Activated CD8-positive, alpha-beta memory T cell treated with anti-CD3 and anti-CD28 coated beads for 24 hours (primary cell): ENCODE measurements around the gene SYCP1.
A peak's percentile ranks its signal among the peaks of the same experiment; 100 is the strongest.
"Not testable (repeated sequence)": the region's sequence is repeated elsewhere in the genome, so short reads cannot be mapped to it uniquely, and the experiment has no call there.

Experiments
- DNase-seq: peaks from one replicate; pipeline ENCODE4 v3.0.0-alpha.2; 2020

Gene SYCP1

DNA sequence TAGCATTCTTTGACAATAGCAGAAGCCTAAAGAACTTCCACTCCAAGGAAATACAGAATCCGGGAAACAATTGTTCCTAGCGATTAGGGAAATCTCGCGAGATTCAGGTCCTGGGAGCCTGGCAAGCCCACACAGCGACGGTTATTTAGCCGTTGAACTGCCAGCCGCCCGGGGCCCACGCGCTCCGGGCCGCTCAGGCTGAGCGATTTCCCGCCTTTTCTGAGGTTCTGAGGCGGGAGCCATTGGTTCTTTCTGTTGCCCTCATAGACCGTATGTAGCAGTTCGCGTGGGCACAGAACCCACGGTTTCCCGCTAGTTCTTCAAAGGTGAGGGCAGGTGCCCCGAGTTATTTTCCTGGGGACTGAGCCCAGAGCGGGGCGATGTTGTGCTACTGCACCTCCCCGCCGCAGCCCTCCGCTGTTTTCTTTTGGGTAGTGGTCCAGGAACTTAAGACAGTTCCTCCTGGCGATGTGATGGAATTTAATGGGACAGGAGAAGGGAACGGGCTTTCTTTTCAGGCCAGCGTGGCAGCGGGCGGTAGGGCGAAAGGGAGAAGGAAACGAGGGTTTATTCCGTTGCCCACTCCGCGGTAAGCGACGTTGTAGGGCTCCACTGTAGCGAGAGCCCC is at the start of gene SYCP1:
TSS of gene SYCP1 (plus strand) at position 171 of the 628 bp plus-strand sequence. CDS start 602 bp downstream, outside the sequence.
- no peak for DNase-seq

DNA sequence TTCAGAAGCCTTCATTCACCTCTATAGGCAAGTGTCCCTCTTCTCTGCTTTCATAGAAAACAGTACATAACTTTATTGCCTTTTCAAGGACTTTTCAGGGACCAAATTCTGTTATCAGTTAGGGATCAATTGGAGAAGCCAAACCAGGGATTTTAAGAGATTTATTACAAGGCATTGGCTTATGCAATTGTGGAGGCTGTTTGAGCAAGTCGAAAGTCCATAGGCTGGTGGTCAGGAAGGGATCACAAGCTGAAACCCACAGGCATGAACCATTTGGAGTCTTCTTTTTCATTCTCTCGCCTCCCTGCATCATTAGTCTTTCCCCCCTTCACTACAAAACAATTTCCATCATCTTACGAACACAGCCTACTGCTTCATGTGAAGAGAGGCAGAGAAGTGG is 34.8 kb upstream of the SYCP1 start:
- DNase-seq, result no peak

GRCh38 chr1:114820392-114820791 is 34.3 kb upstream of the SYCP1 start:
- DNase-seq, result no peak

DNA sequence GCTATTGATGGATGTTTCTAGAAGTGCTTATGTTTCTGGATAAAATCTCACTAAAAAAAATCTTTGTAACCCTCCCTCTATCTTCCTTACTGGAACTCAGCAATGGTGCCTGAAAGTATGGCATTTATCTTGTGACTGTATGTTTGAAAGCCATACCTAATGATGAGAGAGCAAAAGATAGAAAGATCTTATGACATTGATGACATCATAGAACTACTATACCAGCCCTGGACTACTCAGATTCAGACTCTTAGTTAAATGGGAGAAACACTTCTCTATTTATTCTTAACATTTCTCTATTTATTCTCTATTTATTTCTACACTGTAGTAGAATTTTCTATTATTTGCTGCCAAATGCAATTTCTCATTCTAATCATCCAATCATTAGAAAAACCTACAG is 32.7 kb upstream of the SYCP1 start:
- DNase-seq, result no peak

DNA sequence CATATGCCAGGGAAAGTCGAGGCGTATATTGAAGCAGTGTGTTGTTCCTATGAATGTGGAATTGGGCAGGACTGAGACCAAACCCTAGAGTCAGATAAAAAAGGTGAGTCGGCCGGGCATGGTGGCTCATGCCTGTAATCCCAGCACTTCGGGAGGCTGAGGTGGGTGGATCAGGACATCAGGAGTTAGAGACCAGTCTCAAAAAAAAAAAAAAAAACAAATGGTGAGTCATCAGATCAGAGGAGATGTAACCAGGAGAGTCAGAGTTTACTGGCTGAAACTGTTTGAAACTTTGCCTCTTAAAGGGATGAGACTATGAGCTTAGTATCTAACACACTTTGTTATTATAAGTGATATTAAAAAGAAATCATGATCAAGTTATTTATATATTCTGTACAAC is 26.4 kb upstream of the SYCP1 start:
- DNase-seq, result no peak

DNA sequence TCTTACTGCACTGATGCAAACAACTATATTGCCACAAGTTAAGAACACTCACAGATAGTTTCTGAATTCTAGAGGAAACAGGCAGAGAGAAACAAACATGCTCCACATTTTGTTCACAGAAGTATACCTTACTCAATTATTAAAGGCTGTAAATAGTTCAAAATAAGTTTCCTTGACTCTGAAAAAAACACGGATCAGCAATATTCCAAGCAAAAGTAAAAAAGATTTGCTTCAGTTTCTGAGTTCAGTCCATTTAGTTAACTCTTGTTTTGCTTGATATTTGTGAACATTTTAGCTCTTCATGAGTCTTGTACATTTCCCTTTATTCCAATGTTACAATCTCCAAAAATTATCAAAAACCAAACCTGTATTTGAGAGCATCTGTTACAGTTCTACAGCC is 24.6 kb upstream of the SYCP1 start:
- not testable (repeated sequence) for DNase-seq

DNA sequence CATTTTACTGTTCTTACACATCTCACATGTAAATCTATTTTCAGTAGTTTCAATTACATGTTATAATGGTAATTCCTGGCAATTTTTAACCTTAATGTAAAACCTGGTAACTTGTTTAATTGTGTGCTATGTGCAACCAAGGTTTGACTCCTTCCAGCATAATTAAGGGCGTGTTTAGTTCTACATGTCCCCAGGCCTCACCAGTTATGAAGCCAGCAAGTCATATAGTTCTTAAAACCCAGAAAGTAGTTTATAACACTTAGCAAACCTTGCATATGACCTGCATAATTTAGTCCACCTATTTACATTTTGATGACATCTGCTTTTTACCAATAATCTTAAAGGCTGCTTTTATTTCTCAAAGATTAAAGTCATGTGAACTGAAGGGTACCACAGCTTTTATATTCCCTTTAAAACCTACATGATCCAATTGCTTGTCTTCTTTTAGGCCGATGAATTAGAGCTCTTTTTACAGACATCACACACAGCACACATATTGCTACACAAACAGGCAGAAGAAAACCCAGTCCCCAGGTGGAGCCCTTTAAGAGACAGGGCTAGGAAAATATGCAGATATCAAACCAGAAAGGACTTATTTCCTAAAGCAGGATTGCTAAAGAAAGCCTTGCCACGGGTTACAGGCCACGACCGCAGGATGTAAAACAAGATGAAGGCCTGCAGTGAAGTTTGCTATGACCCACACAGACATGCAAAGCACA is 23.2 kb upstream of the SYCP1 start:
- no peak for DNase-seq

- DNase-seq, result no peak
These were observed 22.6 kb upstream of the SYCP1 start for GRCh38 chr1:114832057-114832456.

- DNase-seq, result no peak
These were observed 21.2 kb upstream of the SYCP1 start for GRCh38 chr1:114833421-114833820.

DNA sequence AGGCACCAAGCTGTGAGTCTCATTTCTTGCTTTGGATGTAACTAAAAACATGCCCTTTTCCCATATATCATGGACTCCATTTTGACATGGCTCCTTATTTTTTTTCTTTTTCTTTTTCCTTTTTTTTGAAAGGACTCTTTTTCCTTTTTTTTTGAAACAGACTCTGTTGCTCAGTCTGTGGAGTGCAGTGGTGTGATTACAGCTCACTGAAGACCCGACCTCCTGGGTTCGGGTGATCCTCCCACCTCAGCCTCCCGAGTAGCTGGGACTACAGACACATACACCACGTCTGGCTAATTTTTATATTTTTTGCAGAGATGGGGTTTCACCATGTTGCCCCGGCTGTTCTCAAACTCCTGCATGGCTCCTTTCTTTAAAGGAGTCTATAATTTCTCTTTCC is 10.4 kb upstream of the SYCP1 start:
- no peak for DNase-seq

DNA sequence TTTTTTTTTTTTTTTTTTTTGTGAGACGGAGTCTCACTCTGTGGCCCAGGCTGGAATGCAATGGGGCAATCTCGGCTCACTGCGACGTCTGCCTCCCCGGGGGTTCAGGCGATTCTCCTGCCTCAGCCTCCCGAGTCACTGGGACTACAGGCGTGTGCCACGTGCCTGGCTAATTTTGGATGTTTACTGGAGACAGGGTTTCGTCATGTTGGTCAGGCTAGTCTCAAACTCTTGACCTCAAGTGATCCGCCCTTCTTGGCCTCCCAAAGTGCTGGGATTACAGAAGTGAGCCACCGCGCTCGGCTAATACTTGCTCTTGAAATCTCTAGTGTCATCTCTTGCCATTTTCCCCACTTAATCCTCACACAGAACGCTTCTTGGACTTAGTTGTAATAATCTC is 1.1 kb upstream of the SYCP1 start:
- no peak for DNase-seq

GRCh38 chr1:114861384-114861783 is 6.7 kb downstream of the SYCP1 start:
- no peak for DNase-seq

DNA sequence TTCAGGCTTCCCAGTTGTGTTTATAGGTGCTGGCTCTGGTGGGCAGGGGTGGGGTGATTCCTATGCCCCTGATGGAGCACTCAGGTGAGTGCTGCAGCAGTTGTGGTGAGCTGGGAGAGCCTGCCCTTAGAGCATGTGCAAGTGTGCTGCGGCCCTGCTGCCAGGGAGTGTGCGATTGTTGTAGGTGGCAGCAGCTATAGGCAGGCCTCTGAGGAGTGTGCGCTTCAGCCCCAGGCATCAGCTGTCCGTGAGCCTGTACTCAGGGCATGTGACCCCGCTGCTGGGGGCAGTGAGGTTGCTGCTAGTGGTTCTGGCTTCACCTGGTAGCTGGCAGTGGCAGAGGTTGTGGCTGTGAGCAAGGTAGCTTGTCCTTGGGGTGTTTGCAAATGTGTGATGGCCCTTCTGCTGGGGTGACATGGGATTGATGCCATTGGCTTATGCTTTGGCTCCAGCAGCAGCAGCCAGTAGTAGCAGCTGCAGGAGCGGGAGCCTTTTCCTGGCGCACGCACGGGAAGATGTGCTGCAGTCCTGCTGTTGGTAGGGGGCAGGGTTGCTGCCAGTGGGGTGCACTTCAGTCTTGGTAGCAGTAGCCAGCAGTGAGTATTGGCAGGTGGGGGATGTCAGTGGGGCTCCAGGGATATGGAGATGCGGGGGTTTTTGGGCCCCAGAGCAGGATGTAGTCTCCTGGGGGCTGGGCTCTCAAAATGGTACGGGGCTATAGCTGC is 37.7 kb downstream of the SYCP1 start:
- DNase-seq, result no peak

DNA sequence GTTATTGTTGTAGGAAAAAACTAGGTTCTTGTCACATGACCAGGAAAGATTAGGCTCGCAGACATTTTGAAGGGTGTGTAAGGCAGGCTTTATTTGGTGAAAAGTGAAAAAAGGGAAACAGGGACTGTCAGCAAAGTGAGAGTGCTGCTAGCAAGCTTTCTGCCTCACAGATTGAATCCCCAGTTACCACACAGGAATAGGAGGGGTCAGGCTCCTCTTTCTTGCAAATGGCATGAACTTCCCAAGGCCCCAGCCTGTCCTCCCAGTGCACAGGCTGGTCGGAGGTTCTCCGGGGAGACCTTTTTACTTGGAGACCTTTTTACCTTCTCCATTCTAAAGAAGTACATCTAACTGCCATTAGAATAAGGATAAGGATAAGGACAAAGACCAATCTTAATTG is 42.1 kb downstream of the SYCP1 start:
- DNase-seq, result no peak

DNA sequence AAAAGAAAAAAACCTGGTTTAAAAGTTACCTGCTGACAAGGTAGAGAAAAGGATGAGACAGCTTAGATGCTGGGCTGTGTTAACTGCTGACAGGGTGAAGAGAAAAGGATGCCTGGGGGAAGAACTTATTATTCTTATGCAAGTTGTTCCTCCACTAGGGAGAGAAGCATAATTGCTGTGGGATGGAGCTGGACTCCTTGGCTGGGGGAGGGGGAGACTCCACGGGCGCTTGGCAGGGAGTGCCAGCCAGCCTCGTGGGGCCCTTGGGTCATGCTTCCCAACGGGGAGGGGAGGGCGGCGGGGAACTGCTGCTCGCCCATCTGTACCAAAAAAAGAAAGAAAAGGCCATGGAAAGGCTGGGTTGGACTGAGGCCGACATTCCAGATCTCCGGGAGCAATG is 47.2 kb downstream of the SYCP1 start:
- no peak for DNase-seq

- no peak for DNase-seq
These were observed 47.7 kb downstream of the SYCP1 start for GRCh38 chr1:114902343-114902742.

DNA sequence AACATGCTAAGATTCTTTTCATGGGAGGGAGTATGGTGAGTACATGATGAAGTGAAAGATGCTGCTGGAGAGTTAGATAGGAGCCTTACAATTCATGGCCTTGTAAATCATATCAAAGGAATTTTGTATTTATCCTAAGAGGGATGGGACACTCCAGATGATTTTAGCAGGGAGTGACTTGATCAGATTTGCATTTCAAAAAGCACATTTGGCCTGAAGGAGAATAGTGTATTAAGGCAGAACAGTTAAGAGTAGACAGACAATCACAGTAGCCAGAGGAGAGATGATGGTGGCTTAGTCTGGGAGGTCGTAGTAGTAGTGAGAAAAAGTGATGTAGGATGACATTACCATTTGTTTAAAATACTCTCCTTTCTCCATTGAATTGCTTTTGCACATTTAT is 48.8 kb downstream of the SYCP1 start:
- no peak for DNase-seq

- not testable (repeated sequence) for DNase-seq
These were observed 61.1 kb downstream of the SYCP1 start for GRCh38 chr1:114915720-114916119.

DNA sequence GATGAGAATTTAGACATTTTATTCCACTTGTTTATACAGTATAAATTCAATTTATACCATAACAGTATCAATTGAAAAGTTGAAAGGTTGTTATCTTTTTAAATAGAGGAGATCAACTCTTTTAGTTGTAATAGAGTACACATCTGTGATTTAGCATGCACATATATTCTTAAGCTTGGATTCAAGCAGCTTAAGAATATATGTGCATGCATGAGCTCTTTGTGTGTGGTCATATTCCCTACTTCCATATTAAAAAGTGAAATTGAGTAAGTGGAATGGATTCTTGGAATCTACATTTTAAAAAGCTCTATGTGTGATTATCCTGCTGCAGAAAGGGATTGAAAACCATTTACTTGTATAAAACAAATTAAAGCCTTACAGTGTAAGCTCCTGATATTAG is 71.9 kb downstream of the SYCP1 start:
- DNase-seq, result no peak

- DNase-seq, result no peak
These were observed 72.7 kb downstream of the SYCP1 start for GRCh38 chr1:114927401-114927800.

- no peak for DNase-seq
These were observed 101.9 kb downstream of the SYCP1 start for GRCh38 chr1:114956570-114956969.

DNA sequence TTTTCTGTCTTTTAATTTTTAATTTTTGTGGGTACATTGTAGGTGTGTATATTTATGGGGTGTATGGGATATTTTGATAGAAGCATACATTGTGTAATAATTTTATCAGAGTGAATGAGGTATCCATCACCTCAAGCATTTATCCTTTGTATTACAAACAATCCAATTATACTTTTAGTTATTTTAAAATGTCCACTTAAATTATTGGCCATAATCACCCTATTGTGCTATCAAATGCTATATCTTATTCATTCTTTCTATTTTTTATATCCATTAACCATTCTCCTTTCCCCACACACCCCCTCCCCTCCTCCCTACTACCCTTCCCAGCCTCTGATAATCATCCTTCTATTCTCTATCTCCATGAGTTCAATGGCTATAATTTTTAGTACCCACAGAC is 104.8 kb downstream of the SYCP1 start:
- no peak for DNase-seq

DNA sequence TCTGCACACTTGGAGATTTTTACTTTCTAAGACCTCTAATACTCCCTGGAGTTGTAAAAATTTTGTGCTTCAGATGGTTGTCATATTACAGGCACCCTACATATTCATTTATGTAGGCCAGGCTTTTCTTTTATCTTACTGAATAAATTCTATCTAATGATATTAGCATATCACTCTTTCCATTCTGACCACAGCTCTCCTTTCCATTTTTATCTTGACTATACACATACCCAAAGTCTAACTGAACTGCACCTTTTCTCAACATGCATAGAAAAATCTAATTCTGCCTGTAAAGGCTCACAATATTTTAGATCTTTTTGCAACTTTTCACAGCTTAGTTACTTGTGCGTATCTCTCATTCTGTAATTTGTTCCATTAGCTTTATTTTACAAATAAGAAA is 122.2 kb downstream of the SYCP1 start:
- no peak for DNase-seq

GRCh38 chr1:114979278-114979891 is 124.7 kb downstream of the SYCP1 start:
- DNase-seq, result peak; percentile 81
